Activated CD4-positive, alpha-beta T cell treated with anti-CD3 and anti-CD28 coated beads, Interleukin-2, amount 50 U/mL, for 16 hours (primary cell): ENCODE results near the gene PCDH9.
"Not testable (repeated sequence)": the region's sequence is repeated elsewhere in the genome, so short reads cannot be mapped to it uniquely, and the experiment has no call there.

Source experiments
- DNase-seq: peaks from one replicate; pipeline ENCODE4 v3.0.0-alpha.2; 2020

PCDH9 gene

DNA sequence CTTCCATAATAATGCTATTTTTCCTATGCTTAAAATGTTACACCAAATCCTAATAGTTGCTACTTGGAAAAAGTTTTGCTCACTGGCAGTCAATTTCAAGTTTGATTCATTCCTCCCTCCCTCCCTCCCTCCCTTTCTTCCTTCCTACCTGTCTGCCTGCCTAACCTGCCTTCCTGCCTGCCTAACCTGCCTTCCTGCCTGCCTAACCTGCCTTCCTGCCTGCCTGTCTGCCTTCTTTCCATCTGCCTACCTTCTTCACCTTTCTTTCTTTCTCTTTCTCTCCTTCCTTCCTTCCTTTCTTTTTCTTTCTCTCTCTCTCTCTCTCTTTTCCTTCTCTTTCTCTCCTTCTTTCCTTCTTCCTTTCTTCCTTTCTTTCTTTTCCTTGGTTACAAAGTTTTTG, 418.7 kb downstream of the PCDH9 start:
- DNase-seq, result no peak

DNA sequence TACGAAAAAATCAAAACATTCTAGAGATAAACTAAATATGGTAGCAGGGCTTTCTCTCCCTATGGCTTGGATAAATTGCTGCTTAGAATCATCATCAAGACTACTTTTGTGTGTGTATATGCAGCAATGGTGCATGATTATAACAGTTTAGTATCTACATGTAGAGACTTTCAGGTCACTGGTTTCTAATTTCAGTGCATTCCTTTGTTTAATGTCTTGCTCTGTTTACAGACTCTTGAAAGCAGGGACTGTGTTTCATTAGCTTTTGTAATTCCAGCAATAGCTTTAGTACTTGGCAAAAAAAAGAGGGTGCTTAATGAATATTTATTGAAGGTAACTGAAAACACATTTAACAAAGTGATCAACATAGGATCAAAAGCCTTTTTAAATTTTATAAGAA, 420.7 kb downstream of the PCDH9 start:
- no peak for DNase-seq

DNA sequence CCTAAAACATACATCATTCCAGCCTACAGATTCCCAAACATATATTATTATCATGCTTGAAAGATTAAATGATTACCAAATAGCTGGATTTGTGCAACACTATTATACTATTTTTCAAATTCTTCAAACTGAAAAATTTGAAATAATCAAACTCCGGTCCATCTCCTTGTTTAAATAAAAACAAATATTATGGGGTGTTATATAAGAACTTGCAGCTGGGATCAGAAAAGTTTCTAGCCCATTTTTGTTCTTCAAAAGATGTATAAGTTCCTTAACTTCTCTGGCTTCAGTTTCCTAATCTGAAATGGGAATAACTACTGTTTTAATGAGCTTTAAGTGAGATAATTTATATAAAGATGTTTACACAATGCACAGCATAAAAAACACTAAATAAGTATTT, 422.9 kb downstream of the PCDH9 start:
- no peak for DNase-seq

DNA sequence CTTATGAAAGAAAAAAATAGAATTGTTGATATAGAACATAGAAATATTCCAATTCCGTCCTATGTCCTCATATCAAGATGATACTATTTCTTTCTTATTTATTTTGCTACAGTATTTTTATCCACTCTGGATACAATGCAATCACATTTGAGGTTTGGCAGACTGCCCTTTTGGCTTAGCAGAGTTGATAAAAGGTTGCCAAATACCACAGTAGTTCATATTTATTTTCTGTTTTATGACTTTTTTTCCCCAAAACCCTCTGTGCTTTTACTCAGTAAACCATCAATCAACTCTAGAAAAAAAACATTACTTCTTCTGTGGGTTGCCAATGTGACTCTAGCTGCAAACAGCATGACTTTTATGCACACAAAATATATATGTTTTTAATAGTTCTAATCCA, 424.5 kb downstream of the PCDH9 start:
- no peak for DNase-seq

DNA sequence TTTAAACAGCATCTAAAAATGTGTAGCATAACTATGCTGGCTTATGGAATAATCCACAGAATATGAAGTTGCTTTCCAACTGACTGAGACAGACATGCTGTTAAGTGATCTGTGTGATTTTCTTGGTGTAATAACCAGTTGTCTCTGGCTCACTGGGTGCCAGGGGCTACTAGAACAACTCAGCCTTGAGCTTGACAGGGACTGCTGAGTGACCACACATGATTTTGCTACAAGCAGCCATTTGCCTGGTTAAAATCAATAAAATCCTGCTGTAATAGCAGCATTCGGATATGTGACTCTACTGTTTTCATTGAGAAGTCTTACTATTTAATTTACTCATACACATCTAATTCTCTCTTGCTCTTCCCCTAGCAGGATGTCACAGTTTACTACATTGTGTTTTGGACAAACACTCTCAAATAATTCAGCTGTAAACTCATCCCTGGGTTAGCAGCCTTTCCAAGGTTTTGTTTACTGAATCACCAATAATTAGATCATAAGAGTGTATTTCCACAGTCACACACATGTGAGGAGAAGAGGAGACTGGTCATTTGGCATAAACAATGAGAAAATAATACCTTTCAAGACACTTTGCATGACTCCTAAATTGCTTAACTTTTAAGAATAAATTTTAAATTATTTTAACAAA, 426.2 kb downstream of the PCDH9 start:
- DNase-seq, result no peak

DNA sequence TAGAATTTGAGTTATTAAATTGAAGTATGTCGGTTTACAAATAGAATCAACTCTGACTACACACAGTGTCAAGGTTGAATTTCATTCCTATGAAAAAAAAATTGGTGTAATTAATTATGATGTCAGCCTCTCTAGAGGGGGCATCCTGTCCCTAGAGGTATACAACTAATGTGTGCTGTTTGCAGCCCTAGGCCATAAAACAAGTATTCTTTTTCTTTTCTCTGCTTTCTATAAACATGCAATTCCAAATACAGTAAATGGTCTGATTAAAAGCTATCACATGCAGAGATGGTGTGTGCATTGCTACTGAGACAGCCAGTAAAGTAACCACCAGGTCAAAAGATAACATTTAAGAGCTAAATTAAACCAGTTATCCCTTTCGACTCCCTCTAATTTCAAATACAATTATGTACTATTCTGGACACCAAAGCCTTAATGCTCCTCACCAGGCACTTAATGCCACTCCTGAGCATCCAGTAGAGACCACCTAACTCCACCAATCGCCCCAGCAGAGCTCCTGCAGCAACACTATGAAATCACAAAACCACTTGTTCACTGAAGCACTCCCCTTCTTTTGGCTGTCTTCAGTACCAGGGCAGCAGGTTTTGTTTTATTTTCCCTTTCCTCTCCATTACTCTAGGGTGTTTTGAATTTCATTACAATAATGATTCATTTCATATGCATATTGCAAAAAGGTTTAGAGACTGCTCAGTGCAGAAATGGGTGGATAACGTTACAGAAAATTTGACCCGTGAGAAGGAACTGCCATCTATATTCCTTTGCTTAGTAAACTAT, 426.9 kb downstream of the PCDH9 start:
- DNase-seq, result no peak

DNA sequence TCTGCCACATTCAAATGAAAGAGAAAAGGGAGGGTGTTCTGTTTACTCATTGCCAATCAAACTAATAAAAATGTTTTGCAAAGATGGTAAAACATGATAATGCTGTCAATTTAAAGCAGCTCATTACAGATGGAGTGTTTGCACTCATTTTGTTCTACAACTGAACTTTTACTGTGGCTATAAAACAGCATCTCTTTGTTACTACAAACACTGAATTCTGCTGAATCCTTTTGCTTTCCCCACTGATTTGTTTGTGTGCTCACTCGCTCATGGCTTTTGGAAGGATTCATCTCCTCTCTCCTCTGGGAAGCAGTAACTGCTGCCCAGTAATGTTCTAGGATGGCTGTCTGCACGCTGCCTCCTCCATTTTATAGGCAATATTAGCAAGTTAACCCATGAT, 434.5 kb downstream of the PCDH9 start:
- DNase-seq, result no peak

DNA sequence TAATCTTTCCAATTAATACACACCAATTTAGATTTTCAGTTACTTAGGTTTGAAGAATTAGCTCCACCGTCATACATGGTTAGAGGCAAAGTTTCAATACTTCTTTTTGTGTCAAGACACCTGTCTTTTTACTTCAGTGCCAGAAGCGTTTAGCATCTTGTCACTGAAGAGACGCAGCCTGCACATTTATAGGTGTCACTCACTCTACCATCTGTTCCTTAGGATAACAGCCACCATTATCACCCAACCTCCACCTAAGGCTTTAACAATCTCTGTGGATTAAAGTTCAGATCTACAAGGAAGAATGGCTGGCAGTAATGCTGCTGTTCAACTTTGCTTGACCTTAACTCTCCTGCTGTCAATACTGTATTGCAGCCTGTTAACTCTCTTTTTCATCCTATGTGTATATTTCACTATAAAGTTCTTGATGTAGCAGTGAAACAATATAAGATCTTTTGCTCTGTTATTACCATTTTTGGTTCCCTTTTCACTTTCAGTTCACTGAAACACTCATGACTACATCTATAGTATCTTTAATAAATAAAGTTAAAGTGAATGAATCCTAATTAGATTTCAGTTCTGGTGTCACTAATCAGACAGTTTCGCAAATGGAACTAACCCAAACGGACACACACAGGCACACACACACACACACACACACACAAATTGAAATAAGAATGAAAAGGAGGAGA, 435.6 kb downstream of the PCDH9 start:
- no peak for DNase-seq

DNA sequence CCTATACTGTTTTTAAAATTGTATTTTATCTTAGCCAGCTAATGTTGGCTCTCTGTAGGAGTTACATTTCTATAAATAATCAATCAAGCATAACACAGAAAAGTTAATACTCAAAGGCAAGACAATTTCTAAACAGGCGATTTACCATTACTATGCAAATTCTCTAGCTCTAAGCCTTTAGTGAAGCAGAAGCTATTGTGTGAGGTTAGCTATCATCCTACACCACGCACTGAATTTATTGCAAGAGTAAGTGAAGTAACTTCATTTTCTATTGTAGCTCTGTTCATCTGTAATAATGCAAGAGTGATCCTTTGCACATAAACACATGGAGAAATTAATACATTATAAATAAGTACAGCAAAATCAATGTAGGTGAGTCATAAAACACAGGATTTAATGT, 439.3 kb downstream of the PCDH9 start:
- no peak for DNase-seq

DNA sequence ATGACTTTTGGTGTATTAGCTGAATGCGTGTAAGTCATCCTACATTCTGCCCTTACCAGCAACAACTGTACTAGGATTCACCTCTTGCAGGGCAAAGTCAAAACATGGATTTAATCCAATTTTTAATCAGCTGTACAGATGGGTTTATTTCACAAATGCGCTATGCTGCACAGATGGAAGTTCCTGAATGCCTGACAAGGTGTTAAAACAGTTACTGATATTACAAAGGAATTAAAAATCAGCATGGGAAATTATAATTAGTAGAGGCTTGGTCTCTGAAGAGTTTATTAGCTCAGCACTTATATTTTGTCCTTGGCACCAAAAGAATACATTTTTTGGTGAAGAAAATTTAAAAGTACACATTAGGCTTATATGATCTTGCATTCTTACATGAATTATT, 448.9 kb downstream of the PCDH9 start:
- no peak for DNase-seq

DNA sequence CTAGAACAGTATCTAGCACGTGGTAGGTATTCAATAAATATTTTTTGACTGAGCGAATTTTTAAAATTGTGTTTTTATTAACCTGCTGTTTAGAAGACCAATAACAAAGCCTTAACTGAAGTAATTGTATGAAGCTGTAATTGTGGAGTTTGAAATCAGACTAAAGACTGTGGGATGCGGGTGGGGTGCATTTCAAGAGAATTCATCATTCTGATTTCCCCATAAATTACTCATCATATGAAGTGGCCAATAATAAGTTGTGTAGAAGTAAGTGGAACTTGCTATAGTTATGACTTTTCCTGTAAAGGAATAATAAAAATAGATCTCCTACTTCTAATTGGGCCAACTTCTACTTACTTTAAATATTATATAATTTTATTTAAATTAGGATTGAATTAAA, 449.3 kb downstream of the PCDH9 start:
- no peak for DNase-seq

DNA sequence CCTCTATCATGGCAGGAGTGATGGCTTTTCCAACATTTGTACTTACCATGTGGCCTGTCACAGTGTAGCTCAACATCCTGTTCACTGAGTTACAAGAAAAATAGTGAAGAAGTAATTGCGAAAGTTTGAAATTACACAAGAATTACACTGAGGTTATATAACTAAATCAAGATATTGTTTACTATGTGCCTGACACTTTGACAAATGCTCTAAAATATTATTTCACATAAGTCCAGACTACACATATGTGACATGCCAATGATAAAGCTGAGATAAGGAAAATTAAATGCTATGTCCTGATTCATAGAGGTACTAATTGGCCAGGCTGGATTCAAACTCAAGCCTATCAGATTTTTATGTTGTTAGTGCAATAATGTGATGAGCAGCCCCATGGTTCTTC, 451.7 kb downstream of the PCDH9 start:
- no peak for DNase-seq

DNA sequence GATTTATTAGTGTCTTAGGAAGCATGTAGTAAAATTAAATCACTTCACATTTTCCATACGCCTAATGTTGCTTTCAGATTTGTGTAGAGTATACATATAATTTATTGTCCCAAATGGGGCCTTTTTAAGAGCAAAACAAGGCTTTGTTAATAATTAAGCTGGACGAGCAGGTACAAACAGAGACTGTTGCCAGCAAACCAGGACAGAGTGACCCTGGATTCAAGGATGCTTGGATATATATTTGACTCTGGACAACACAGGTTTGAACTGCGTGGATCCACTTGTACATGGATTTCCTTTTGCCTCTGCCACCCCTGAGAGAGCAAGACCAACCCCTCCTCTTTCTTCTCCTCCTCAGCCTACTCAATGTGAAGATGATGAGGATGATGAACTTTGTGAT, 454.9 kb downstream of the PCDH9 start:
- no peak for DNase-seq

DNA sequence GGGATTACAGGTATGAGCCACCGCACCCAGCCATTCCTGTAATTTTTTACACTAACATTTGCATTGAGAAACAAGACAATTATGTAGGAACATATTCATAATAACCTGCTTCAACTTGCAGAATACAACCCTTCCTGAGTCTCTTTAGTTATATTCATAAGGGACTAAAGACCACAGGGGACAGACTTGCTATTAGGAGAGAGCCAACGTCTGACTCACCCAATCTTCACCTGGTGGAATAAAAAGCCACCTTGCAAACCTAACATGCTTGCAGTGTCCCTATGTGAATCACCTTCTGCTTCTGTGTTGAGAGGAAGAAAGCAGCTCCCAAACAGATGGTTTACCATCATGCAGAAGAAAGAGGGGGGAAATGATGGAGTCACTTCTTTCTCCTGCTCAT, 456.1 kb downstream of the PCDH9 start:
- DNase-seq, result no peak

DNA sequence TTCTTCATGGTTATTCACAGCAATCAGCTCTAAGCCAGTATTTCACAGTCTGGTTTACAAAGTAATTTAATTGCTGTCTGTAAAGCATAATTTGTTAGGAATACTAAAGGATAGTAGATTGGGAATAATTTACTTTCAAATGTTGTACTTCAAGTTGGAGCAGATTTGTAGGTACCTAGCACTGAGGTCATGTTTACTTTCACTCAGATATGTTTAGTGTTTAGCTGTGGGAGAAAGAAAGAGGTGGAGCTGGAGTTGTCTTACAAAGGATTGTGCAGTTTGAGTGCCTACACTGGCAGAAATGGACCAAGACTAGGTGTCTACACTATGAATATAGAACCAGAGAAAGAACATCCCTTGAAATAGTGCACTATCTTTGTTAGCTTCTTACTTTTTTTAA, 464.6 kb downstream of the PCDH9 start:
- DNase-seq, result no peak

DNA sequence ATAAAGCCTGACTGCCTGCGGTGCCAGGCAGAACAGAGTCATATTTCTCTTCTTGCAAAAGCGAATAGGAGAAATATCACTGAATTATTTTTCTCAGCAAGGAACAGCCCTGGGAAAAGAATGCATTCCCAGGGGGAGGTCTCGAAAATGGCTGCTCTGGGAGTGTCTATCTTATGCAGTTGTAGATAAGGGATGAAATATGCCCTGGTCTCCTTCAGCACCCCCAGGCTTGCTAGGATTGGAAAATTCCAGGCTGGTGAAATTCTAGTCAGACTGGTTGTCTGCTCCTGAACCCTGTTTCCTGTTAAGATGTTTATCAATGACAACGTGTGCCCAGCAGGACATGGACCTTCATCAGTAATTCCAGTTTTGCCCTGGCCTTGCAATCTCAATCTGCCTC, 469.5 kb downstream of the PCDH9 start:
- DNase-seq, result not testable (repeated sequence)

DNA sequence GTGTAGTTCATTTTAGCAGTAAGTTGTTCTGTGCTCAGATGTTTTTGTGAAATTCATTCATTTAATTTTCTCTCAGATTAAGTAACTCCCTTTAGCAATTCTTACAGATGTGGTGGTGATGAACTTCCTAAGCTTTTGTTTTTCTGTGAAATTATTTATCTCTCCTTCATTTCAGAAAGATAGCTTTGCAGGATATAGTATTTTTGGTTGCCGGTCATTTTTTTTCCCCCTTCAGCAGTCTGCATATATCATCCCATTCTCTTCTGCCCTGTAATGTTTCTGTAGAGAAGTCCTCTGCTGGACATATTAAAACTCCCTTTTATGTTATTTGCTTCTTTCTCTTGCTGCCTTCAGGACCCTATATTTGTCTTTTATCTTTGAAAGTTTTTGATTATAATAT, 470.2 kb downstream of the PCDH9 start:
- DNase-seq, result no peak

DNA sequence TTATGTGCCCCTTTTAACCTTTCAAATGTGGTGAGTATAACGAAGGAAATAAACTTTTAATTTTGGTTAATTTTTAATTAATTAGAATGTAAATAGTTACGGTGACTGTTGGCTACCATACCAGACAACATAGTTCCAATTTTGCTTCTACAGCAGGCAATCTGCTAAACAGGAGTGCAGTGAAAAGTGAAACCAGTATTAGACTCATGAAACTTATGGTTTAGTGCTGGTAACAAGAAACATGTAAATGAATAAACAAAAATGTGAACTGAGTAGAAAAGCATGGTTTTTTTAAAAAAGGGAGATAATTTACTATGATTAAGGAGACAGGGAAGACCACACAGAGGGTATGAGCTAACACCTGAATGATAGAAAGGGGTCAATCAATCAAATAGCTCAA, 478.4 kb downstream of the PCDH9 start:
- DNase-seq, result no peak

DNA sequence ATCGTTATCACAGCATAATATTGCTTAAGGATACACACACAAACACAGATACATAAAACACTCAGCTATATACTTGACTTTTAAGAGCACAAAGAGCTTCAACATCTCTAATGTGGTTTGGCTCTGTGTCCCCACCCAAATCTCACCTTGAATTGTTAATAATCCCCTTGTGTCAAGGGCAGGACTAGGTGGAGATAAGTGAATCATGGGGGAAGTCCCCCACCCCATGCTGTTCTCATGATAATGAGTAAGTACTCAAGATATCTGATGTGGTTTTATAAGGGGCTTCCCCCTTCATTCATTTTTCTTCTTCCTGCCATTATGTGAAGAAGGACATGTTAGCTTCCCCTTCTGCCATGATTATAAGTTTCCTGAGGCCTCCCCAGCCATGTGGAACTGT, 481.4 kb downstream of the PCDH9 start:
- DNase-seq, result no peak

DNA sequence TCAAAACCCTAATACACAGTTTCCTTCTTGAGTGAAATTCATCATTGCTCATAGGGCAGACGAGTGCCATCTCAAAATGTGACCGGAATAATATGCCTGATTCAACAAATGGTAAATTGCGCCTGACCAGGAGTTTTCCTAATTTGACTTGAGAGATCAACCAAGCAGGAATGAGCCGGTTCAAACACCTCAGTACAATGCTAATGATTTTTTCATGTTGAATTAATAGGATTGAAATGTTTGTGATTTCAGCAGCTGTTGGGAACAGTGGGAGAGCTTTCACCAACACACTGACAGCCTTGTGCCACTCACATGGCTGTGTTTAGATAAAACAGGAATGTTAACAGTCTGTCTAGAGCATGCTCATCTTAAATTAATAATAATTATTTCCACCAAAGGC, 484.8 kb downstream of the PCDH9 start:
- no peak for DNase-seq

DNA sequence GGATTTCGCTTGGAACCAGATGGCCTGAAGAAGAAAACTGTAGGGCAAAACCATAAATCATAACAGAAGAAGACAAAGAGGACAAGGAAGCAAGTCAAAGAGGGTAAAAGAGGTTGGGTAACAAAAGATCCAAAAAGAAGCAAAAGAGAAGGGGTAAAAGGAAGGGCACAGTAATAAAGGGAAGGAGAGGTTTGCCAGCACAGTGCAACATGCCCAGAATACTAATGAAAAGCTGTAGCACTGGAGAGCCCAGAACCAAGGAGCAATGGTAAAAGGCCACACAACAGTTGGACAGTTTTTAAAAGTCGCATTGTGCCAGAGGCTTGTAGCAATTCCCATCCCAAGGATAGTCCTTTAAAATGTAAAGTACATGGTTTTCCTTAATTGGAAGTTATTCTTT, 506.6 kb downstream of the PCDH9 start:
- no peak for DNase-seq

DNA sequence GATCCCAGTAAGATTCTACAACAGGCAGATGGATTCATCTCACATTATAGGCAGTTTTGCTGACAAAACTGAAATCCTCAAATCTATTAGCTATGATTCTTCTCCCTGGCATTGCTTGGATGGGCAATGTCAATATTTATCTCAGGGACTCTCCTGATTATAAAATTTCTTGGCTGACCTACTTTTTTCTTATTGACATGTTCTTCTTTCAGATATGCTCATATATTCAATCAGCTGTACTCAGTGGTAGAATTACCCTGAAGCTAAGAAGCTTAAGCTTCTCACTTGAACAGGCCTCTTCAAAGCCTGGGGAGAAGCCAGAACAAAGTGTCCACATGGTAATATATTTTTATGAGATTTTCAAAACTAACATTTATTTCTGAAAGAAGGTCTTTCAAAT, 513.6 kb downstream of the PCDH9 start:
- DNase-seq, result no peak

DNA sequence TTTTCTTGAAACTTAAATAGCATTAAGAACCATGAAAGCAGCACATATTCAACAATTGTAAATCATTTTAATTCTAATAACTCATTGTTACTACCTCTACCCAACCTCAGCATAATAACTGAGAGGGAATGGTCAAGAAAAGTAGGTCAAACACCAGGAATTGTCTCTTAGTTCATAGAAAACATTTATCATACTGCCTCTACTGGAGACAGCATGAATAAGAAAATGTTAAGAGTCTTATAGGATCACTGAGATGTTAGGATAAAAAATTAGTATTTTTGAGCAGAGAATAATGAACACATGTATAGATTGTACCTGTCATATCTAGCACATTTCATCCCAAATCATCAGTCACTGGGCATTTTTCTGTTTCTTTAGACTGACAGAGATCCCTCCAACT, 515.3 kb downstream of the PCDH9 start:
- no peak for DNase-seq

DNA sequence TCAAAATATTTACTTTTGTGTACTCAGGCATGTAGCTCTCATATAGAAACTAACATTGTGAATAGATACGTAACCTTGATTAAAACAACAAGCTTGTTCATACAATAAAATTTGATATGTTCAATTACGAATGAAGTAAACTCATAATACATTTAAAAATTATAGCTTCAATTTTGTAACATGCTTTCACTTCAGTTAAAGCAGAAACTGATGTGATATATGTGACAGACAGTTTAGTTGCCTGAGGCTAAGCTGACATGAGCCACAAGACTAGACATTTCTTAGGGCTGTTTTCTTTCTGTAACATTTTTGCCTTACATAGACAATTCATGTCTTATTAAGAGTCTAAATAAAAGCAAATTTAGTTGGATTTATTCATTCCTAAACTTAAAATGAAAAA, 526.0 kb downstream of the PCDH9 start:
- DNase-seq, result no peak
